Esophagus muscularis mucosa (tissue), 4 donors: ENCODE measurements around the gene HOXB9. TPM values are rescaled to one million over a fixed set of nuclear protein-coding genes. Genes with fewer than 3 reads are reported as not detected.

ENCODE experiments used
- DNase-seq: peaks from one replicate; pipeline ENCODE4 v3.0.0-alpha.2; 2017; ENCODE audit errors: extremely low spot score
- H3K27ac ChIP-seq, 4 donors: fragments of 200-600 bp; sonication (generic); replicated peaks in 1 of 4; 1 replicate in 3 of 4; 2 replicates in 1 of 4; pipeline ENCODE4 v1.5.1; 2016 to 2019; ENCODE audit warnings: mild to moderate bottlenecking in 1 of 4
- H3K27me3 ChIP-seq, 4 donors: fragments of 200-600 bp; sonication (generic); one replicate each; pipeline versions ENCODE4 v1.5.1 to v1.6.0; 2016 to 2019
- H3K36me3 ChIP-seq, 4 donors: fragments of 200-600 bp; sonication (generic); one replicate each; pipeline ENCODE4 v1.5.1; 2016 to 2019
- H3K4me1 ChIP-seq, 4 donors: fragments of 200-600 bp; sonication (generic); one replicate each; pipeline ENCODE4 v1.5.1; 2016 to 2019
- H3K4me3 ChIP-seq, 4 donors: fragments of 200-600 bp; sonication (generic); 1 replicate in 2 of 4; 2 replicates in 2 of 4; pipeline ENCODE4 v1.5.1; 2016 to 2019; ENCODE audit warnings: mild to moderate bottlenecking in 4 of 4, moderate library complexity in 1 of 4
- H3K9me3 ChIP-seq, 4 donors: fragments of 200-600 bp; sonication (generic); 1 replicate in 3 of 4; 2 replicates in 1 of 4; pipeline ENCODE4 v1.5.1; 2016 to 2019
- EP300 ChIP-seq: sonication (generic); formaldehyde crosslinking; IDR thresholded peaks from one replicate; pipeline ENCODE4 v1.6.1; 2017; ENCODE audit warnings: antibody characterized with exemption
- POLR2A ChIP-seq: fragments of 450-650 bp; IDR thresholded peaks from one replicate; pipeline ENCODE4 v1.6.1; 2017; ENCODE audit warnings: antibody characterized with exemption, moderate library complexity, mild to moderate bottlenecking, low read depth
- POLR2AphosphoS5 ChIP-seq, 2 donors: sonication (generic); formaldehyde crosslinking; IDR thresholded peaks; one replicate each; pipeline ENCODE4 v1.6.1; 2017; ENCODE audit warnings: antibody characterized with exemption in 2 of 2
- WGBS: methylation state at CpG from one replicate; pipeline ENCODE4 v1.1.5; 2018; 5-methylcytosine and 5-hydroxymethylcytosine counted together
- intact Hi-C: fragments of 100-400 bp; cut with DNase I; formaldehyde crosslinking; loops from one replicate; pipeline ENCODE4 v1.15.1; 2023
- total RNA-seq, 4 donors: library from RNA; depleted of rRNA; stranded (reverse); fragments of >200 nt; gene quantifications; one replicate each; pipeline versions ENCODE4 v1.1.0 to v1.2.1, GENCODE V29; 2016
- TF ChIP-seq, protein P1 (sequence below), 3 experiments: fragments of 200-600 bp in 2 of 3; fragments of 450-650 bp in 1 of 3; sonication (generic) in 2 of 3; IDR thresholded peaks; one replicate each; pipeline ENCODE4 v1.5.1; 2017 to 2019; ENCODE audit warnings: antibody characterized with exemption in 3 of 3, mild to moderate bottlenecking in 2 of 3, moderate library complexity in 1 of 3

Gene HOXB9
- total RNA-seq, 4 donors from 2014 or later: not detected

DNA sequence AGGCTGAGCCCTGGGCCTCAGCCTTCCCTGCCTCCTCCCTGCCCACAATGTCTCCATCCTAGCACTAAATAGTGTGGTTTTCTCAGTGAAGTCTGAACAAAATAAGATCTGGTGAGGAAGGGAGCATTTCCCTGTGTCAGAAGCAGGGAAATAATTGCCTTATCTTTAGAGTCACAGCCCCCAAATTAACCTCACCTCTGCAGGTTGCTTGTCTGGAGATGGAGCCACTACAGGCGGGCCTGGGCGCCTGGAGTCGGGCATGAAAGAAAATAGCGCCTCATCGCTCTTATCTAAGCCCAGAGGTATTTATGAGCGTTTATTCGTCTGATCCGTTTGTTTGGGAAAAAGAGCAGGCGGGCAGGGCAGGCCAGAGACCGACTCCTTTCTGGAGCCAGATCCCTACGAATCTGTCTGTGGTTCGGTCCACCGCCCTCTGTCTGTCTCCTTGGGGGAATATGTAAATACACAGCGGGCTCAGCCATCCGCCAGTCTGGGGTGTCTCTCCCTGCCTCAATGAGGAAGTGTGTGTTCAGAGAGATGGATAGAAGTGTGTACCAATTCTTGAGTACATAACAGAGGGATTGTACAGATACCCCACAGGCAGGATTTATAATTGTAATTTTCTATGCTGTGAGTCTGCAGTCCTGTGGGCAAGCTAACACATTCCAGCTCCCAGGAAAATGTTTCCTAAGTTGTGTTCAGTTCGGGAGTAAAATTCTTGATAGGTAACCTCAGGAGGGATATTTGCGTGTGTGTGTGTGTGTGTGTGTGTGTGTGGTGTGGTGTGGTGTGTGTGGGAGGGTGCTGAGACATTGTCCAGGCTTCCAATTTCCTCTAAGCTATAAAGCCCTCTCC is 25.7 kb downstream of the HOXB9 start:
- 68% methylated on average over 17 of the region's 17 CpGs for WGBS
- Histone ChIP-seq H3K27me3 (peaks cover 12 to 100% (median 85%) of the 10 kb centered on the region in 4 donors), H3K9me3 (no peaks in the 10 kb centered on the region), H3K27ac (no peak overlapping the region), H3K36me3 (no peaks in the 10 kb centered on the region), H3K4me1 (peaks cover 26 to 48% (median 38%) of the 10 kb centered on the region in 4 donors), H3K4me3 (no peak overlapping the region)
- intact Hi-C loops: no loop called here
- no peak for DNase-seq
- TF ChIP-seq EP300 (no peak), POLR2AphosphoS5 (IDR thresholded peaks at IDR 0.05) (no peak), POLR2A (no peak)
- TF ChIP-seq, protein P1, sequence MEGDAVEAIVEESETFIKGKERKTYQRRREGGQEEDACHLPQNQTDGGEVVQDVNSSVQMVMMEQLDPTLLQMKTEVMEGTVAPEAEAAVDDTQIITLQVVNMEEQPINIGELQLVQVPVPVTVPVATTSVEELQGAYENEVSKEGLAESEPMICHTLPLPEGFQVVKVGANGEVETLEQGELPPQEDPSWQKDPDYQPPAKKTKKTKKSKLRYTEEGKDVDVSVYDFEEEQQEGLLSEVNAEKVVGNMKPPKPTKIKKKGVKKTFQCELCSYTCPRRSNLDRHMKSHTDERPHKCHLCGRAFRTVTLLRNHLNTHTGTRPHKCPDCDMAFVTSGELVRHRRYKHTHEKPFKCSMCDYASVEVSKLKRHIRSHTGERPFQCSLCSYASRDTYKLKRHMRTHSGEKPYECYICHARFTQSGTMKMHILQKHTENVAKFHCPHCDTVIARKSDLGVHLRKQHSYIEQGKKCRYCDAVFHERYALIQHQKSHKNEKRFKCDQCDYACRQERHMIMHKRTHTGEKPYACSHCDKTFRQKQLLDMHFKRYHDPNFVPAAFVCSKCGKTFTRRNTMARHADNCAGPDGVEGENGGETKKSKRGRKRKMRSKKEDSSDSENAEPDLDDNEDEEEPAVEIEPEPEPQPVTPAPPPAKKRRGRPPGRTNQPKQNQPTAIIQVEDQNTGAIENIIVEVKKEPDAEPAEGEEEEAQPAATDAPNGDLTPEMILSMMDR (IDR thresholded peaks at IDR 0.05): no peak

DNA sequence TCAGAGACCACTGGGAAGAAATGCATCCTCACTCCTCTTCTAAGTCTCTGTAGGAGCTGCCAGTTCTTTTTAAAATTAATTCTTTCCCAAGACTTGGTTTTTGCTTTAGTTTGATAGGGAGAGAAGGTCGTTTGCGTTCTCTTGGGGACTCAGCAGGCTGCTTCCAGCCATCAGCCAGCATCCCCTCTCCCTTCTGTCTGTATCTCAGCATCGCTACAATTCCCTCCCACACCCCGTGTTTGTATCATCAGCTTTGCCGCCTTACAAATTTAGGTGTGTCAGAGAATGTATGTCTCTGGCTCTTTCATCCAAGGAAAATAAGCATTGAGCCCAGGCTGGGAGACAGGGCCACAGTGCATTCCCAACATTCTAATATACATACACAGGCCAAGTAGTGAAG is 26.8 kb downstream of the HOXB9 start:
- H3K27me3 ChIP-seq: peaks cover 14 to 100% (median 79%) of the 10 kb centered on the region in 4 donors
- 63% methylated on average over 5 of the region's 5 CpGs for WGBS
- no peak for DNase-seq
- no peak overlapping the region for H3K4me3 ChIP-seq
- peaks cover 26 to 54% (median 41%) of the 10 kb centered on the region in 4 donors for H3K4me1 ChIP-seq
- no peaks in the 10 kb centered on the region for H3K9me3 ChIP-seq
- H3K27ac ChIP-seq: no peak overlapping the region
- intact Hi-C loops: no loop called here
- TF ChIP-seq, protein P1 (IDR thresholded peaks at IDR 0.05): no peak
- no peak for TF ChIP-seq EP300
- TF ChIP-seq POLR2A: no peak
- no peak for TF ChIP-seq POLR2AphosphoS5 (IDR thresholded peaks at IDR 0.05)
- no peaks in the 10 kb centered on the region for H3K36me3 ChIP-seq

DNA sequence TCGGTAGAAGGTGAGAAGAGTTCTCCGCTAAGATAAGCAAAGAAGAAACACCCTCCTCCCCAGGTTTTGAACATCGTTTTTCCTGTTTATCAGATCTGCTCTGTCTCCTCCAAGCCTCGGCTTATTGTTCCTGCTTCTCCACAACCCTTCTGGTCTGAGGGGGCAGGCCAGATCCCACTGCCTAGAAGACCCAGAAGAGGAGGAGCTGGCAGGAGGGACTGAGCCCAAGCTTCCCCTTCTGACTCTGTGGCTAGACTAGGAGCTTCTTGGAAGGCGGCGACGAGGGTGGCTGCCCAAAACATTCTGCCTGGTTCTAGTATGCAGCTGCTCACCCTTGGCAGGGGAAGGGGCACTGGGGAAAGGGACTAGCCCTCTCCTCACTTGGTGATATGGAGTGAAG is 27.4 kb downstream of the HOXB9 start:
- Histone ChIP-seq H3K36me3 (no peaks in the 10 kb centered on the region), H3K9me3 (no peaks in the 10 kb centered on the region), H3K4me3 (no peak overlapping the region), H3K27me3 (peaks cover 14 to 100% (median 74%) of the 10 kb centered on the region in 4 donors), H3K4me1 (peaks cover 29 to 55% (median 48%) of the 10 kb centered on the region in 4 donors), H3K27ac (no peak overlapping the region)
- 51% methylated on average over 7 of the region's 7 CpGs for whole genome bisulfite sequencing
- intact Hi-C loops: no loop called here
- no peak for DNase-seq
- no peak for TF ChIP-seq EP300
- no peak for TF ChIP-seq POLR2AphosphoS5 (IDR thresholded peaks at IDR 0.05)
- TF ChIP-seq, protein P1 (IDR thresholded peaks at IDR 0.05): no peak

DNA sequence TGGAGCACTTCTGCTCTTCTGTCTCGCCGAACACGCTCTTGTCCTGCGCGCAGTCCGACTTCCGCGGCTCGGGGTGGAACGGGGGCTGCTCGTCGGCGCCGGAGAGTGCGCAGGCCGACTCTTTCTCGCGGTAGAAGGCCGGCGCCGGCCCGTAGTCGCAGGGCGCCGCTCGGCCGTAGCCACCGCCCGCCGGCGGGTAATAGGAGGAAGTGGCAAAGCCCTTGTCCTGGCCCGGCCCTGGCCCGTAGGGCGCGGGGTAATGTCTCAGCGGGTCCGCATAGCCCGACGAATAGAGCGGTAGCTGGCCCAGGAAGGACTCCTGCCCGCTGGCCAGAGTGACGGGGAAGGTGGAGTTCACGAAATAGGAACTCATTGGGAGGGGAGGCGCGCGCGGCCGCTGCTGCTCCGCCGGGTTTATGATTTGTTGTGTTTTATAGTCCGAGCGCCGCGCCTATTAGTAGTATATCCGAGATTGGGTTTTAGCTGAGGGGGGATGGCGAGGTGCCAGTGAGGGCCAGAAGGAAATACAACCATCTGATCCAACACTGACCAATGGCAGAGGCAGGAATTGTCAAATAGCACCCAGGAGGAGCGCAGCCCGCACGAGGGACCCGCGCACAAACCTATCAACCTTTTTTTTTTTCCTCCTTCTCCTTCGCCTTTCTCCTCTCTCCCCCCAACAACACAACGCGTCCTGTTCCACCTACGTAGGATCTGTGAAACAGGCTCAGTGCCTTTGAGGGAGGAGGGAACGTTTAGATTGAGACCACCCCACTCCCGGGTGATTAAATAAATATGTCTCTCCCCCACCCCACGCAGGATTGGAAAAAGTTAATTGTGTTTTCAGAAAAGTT is 28.2 kb downstream of the HOXB9 start:
- 4% methylated on average over 28 of the region's 68 CpGs for WGBS
- H3K27ac ChIP-seq: peak overlapping the region in 3 of 4 donors; percentile 51 to 66 (median 63)
- H3K9me3 ChIP-seq: no peaks in the 10 kb centered on the region
- H3K27me3 ChIP-seq: peaks cover 14 to 97% (median 66%) of the 10 kb centered on the region in 4 donors
- no peak for DNase-seq
- peak overlapping the region; percentile 56 to 60 (median 57) for H3K4me3 ChIP-seq
- TF ChIP-seq POLR2AphosphoS5 (IDR thresholded peaks at IDR 0.05) (peak; percentile 31 to 38), EP300 (no peak)
- peaks cover 34 to 60% (median 54%) of the 10 kb centered on the region in 4 donors for H3K4me1 ChIP-seq
- intact Hi-C loops: no loop called here
- H3K36me3 ChIP-seq: no peaks in the 10 kb centered on the region

DNA sequence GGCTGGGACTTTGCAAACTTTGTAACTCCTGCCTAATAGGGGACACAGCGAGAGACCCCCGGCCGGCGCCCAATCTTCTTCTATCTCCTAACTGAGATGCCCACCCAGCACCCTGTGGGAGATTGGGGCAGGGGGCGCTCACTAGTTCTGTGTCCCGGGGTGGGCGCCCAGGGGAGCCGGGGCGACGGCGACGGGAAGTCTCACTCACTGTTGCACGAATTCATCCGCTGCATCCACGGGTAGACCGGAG is 28.7 kb downstream of the HOXB9 start:
- intact Hi-C loops: no loop called here
- WGBS: 3% methylated on average over 8 of the region's 16 CpGs
- H3K27me3 ChIP-seq: peaks cover 14 to 97% (median 62%) of the 10 kb centered on the region in 4 donors
- H3K4me3 ChIP-seq: peak overlapping the region; percentile 56 to 60 (median 57)
- H3K4me1 ChIP-seq: peaks cover 36 to 60% (median 54%) of the 10 kb centered on the region in 4 donors
- H3K27ac ChIP-seq: peak overlapping the region in 3 of 4 donors; percentile 51 to 66 (median 63)
- no peaks in the 10 kb centered on the region for H3K9me3 ChIP-seq
- no peak for TF ChIP-seq POLR2A
- no peak for TF ChIP-seq POLR2AphosphoS5 (IDR thresholded peaks at IDR 0.05)
- TF ChIP-seq EP300: no peak
- TF ChIP-seq, protein P1 (IDR thresholded peaks at IDR 0.05): no peak
- DNase-seq: no peak
- H3K36me3 ChIP-seq: no peaks in the 10 kb centered on the region
